LNCaP clone FGC (cell line): ENCODE measurements around the gene MFN2.

Experiments
- DNase-seq: peaks from one replicate; pipeline ENCODE4 v3.0.0-alpha.2; 2011; ENCODE audit warnings: low read depth
- H3K4me3 ChIP-seq: 2 replicates; pipeline ENCODE4 v1.5.1; 2011; ENCODE audit warnings: mild to moderate bottlenecking, low read depth, low read length, control low read depth
- TF ChIP-seq, protein P1 (sequence below): IDR thresholded peaks from 2 replicates; pipeline ENCODE4 v1.5.1; 2012; ENCODE audit warnings: mild to moderate bottlenecking; ENCODE audit not compliant: control insufficient read depth, insufficient read depth; ENCODE audit errors: extremely low read depth

Gene MFN2

GRCh38 chr1:12048372-12048771 is 68.1 kb downstream of the MFN2 start:
- DNase-seq = no peak
- TF ChIP-seq, protein P1, sequence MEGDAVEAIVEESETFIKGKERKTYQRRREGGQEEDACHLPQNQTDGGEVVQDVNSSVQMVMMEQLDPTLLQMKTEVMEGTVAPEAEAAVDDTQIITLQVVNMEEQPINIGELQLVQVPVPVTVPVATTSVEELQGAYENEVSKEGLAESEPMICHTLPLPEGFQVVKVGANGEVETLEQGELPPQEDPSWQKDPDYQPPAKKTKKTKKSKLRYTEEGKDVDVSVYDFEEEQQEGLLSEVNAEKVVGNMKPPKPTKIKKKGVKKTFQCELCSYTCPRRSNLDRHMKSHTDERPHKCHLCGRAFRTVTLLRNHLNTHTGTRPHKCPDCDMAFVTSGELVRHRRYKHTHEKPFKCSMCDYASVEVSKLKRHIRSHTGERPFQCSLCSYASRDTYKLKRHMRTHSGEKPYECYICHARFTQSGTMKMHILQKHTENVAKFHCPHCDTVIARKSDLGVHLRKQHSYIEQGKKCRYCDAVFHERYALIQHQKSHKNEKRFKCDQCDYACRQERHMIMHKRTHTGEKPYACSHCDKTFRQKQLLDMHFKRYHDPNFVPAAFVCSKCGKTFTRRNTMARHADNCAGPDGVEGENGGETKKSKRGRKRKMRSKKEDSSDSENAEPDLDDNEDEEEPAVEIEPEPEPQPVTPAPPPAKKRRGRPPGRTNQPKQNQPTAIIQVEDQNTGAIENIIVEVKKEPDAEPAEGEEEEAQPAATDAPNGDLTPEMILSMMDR = no peak
- no peak overlapping the region for H3K4me3 ChIP-seq

DNA sequence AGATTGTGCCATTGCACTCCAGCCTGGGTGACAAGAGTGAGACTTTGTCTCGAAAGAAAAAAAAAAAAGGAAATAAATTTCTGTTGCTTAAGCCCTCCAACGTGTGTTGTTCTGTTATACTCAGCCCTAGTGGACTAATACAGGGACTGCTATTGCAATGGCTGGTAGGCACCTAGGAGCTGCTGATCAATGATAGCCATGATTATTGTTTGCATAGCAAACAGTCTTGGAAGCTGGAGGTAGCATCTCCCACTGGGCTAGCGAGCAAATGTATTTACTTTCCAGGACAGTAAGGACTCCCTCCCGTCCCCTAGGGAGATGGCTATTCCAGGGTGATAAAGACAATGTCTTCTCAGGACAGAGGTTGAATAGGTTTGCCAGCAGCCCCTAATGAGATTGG is 69.4 kb downstream of the MFN2 start:
- no peak overlapping the region for H3K4me3 ChIP-seq
- peak; percentile 83 for DNase-seq
- TF ChIP-seq, protein P1 = peak; percentile 37

- TF ChIP-seq, protein P1 = no peak
- DNase-seq = no peak
- H3K4me3 ChIP-seq = no peak overlapping the region
These were observed 71.1 kb downstream of the MFN2 start for GRCh38 chr1:12051361-12051760.

DNA sequence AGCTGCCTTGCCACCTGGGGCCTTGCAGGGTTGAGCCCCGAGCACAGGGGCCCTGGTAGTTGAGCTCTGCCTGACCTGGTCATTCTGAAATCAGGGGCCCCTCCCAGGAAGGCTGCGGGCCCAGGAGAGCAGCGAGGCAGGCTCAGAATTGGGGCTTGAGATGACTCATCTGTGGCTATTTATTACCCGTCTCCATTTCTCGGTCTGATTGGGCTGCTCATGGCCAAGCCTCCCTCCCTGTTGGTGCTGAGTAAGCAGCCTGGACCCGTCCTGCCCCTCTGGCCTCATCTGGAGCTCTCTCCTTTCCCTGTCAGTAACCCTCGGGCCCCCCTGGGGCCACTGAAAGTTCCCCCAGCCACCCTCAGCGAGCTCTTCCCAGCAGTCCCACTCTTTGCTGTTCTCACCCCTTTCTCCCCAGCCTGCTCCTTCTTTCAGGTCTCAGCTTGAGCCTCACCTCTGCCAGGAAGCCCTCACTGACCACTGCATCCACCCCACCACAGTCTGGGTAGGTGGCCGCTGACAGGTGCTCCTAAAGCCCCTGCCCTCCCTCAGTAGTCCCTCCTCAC is 71.8 kb downstream of the MFN2 start:
- TF ChIP-seq, protein P1 = no peak
- DNase-seq = no peak
- no peak overlapping the region for H3K4me3 ChIP-seq

DNA sequence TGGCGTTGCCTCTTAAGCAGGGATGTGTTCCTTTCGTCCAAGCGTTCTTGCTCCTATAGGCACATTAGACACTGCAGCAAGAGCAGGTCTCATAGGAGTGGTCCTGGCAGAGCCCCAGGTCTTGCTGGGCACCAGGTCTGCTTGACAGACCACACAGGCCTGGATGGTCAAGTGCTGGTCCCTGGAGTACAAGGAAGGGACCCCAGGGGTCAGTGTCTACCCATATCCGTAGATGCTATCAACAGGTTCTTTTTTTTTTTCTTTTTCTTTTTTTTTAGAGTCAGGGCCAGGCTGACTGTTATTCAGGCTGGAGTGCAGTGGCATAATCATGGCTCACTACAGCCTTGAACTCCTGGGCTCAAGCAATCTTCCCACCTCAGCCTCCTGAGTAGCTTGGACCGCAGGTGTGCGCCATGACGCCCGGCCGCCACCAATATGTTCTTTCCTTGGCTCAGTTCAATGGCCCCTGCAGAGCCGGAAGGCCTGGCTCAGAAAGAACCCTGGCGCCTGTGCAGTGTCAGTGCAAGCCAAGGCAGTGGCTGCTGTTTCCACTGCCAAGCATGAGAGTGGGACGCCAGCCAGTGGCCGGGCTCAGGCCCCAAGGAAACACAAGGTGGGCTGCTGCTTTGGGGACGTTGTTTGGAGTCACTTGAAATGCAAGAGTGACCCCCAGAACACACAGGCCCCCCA is 72.9 kb downstream of the MFN2 start:
- no peak overlapping the region for H3K4me3 ChIP-seq
- no peak for DNase-seq
- TF ChIP-seq, protein P1 = no peak

GRCh38 chr1:12053752-12054548 is 73.7 kb downstream of the MFN2 start:
- no peak for DNase-seq
- TF ChIP-seq, protein P1 = no peak
- H3K4me3 ChIP-seq = no peak overlapping the region
